ENCODE results near the gene MRPL49. TPM values are rescaled to one million over a fixed set of nuclear protein-coding genes. Genes with fewer than 3 reads are reported as not detected.

The MRPL49 gene
- total and polyA plus RNA-seq, 9 of the 15 experiments (the other 6 are each of a cell fraction or from before 2014, with no cell fraction given), result 74.3 to 132 (median 91.2) TPM

DNA sequence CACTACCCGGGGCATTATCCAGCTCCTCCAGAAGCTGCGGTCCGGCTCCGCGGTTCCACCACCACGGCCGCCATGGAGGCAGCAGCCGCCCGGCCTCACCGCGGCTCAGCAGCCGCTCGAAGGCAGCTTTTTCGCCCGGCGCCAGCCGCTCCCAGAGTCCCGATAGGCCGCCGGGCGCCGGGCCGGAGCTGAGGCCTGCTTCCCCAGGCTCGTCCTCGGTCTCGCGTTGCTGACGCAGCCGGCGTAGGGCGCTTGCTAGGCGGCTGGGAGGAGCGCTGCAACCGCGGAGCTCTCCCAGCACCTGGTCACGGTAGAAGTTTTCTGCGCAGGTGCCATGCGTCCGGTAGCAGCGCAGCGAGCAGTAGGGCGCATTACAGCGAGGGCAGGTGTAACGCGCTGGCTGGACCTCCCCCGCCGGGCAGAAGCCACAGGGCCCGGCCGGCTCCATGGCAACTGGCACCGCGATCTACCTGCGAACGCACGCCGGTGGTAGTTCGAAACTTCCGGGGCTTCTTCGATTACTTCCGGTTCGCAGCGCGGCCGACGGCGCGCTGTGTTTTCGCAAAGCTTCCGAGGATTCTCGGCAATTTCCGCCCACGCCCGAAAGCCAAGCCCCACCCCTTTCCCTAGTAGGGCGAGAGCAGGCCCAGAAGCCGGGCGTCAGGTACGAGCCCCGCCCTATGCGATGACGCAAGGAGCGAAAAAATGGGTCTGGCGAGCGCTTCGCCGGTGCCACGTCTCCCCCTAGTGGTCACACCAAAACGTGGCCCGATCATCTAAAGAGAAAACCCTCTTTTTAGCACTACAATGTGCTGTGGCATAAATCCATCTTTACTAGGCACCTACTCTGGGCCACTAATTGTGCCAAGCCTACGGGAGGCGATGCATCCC is 4.7 kb upstream of the MRPL49 start, which contains the start of gene ZNHIT2 (continued):
- TF ChIP-seq, protein P1, sequence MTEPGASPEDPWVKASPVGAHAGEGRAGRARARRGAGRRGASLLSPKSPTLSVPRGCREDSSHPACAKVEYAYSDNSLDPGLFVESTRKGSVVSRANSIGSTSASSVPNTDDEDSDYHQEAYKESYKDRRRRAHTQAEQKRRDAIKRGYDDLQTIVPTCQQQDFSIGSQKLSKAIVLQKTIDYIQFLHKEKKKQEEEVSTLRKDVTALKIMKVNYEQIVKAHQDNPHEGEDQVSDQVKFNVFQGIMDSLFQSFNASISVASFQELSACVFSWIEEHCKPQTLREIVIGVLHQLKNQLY (CRISPR knock-in tag; conservative IDR thresholded peaks at IDR 0.05), result peak in 1 of 2 experiments; percentile 80; a peak in 1 of 4 replicates
- TF ChIP-seq TAF1 (IDR thresholded peaks at IDR 0.05; ENCODE audit: control insufficient read depth, extremely low read depth, insufficient read depth, low read length, severe bottlenecking), result peak; percentile 54
- peak; percentile 97 for TF ChIP-seq U2AF1 (optimal IDR thresholded peaks at IDR 0.05; ENCODE audit: low read depth, low read length)
- peak; percentile 40; the same call in 1 of the 2 replicates for TF ChIP-seq CHD2 (IDR thresholded peaks at IDR 0.05; ENCODE audit: low read depth, low read length)
- TF ChIP-seq EGR1 (conservative IDR thresholded peaks at IDR 0.05), result peak; percentile 91
- TF ChIP-seq CEBPB (tag; IDR thresholded peaks at IDR 0.05), result peak; percentile 97
- peak in 1 of 2 experiments; percentile 12; a peak in 1 of 4 replicates for TF ChIP-seq NONO (IDR thresholded peaks at IDR 0.05; ENCODE audit: low read depth in 2 of 2, low read length in 1 of 2)
- peak; percentile 90 for TF ChIP-seq FOXP1 (CRISPR knock-in tag; IDR thresholded peaks at IDR 0.05)
- peak; percentile 63; the same call in 1 of the 2 replicates for TF ChIP-seq CBX1 (IDR thresholded peaks at IDR 0.05; ENCODE audit: low read depth)
- TF ChIP-seq TOE1 (IDR thresholded peaks at IDR 0.05; ENCODE audit: borderline replicate concordance), result peak; percentile 75; the same call in 1 of the 2 replicates
- no peak for TF ChIP-seq TOE1 (CRISPR knock-in tag; IDR thresholded peaks at IDR 0.05; ENCODE audit: borderline replicate concordance, low read depth)
- peak; percentile 78 to 80 for TF ChIP-seq NRF1 (conservative IDR thresholded peaks at IDR 0.05 in 1 of 2, IDR thresholded peaks at IDR 0.05 in 1 of 2)
- 0 out of 2 replicates have a peak, but pooled peaks have one; percentile 26 for TF ChIP-seq ARID1B (IDR thresholded peaks at IDR 0.05)
- no peak for TF ChIP-seq ZNF239 (CRISPR knock-in tag; IDR thresholded peaks at IDR 0.05)
- no peak for TF ChIP-seq ZFP36 (IDR thresholded peaks at IDR 0.05; ENCODE audit: low read depth, low read length, partially characterized antibody)
- peak; percentile 99 for TF ChIP-seq CHD1 (IDR thresholded peaks at IDR 0.05; ENCODE audit: low read length)
- peak; percentile 99 for TF ChIP-seq GATAD2A (IDR thresholded peaks at IDR 0.05)
- TF ChIP-seq TCFL5 (CRISPR knock-in tag; conservative IDR thresholded peaks at IDR 0.05), result no peak
- no peak for TF ChIP-seq BRCA1 (IDR thresholded peaks at IDR 0.05)
- TF ChIP-seq BRCA1 (CRISPR knock-in tag; IDR thresholded peaks at IDR 0.05), result peak; percentile 82; the same call in 1 of the 2 replicates
- TF ChIP-seq GABPB2 (CRISPR knock-in tag; conservative IDR thresholded peaks at IDR 0.05), result 0 out of 2 replicates have a peak, but pooled peaks have one; percentile 23
- TF ChIP-seq DMBX1 (CRISPR knock-in tag; IDR thresholded peaks at IDR 0.05; ENCODE audit: borderline replicate concordance), result no peak
- peak; percentile 58 for TF ChIP-seq HNRNPLL (IDR thresholded peaks at IDR 0.05; ENCODE audit: low read depth, low read length, poor library complexity, severe bottlenecking)
- TF ChIP-seq JUND (IDR thresholded peaks at IDR 0.05; ENCODE audit: borderline replicate concordance, low read depth, low read length), result peak; percentile 92
- peak; percentile 80; the same call in 1 of the 3 replicates for TF ChIP-seq JUND (tag; IDR thresholded peaks at IDR 0.05; ENCODE audit: borderline replicate concordance, low read depth, low read length)
- TF ChIP-seq TEAD4 (IDR thresholded peaks at IDR 0.05; ENCODE audit: low read length), result no peak
- TF ChIP-seq TEAD4 (CRISPR knock-in tag; IDR thresholded peaks at IDR 0.05; ENCODE audit: borderline replicate concordance), result peak; percentile 35; the same call in 1 of the 2 replicates
- TF ChIP-seq NFATC3 (IDR thresholded peaks at IDR 0.05), result 0 out of 2 replicates have a peak, but pooled peaks have one; percentile 33
- peak; percentile 63 for TF ChIP-seq KLF1 (tag; IDR thresholded peaks at IDR 0.05)
- TF ChIP-seq MBD2 (IDR thresholded peaks at IDR 0.05; ENCODE audit: borderline replicate concordance, low read depth), result peak; percentile 51; the same call in 1 of the 2 replicates
